ENCODE results near the gene LUC7L2.

Gene LUC7L2

GRCh38 chr7:139439375-139439774 lies 79.7 kb downstream of the LUC7L2 start:
- intact Hi-C loops (cut with DNase I; ENCODE audit: low total_unique reads), result no loop called here
- TF ChIP-seq, protein P1, sequence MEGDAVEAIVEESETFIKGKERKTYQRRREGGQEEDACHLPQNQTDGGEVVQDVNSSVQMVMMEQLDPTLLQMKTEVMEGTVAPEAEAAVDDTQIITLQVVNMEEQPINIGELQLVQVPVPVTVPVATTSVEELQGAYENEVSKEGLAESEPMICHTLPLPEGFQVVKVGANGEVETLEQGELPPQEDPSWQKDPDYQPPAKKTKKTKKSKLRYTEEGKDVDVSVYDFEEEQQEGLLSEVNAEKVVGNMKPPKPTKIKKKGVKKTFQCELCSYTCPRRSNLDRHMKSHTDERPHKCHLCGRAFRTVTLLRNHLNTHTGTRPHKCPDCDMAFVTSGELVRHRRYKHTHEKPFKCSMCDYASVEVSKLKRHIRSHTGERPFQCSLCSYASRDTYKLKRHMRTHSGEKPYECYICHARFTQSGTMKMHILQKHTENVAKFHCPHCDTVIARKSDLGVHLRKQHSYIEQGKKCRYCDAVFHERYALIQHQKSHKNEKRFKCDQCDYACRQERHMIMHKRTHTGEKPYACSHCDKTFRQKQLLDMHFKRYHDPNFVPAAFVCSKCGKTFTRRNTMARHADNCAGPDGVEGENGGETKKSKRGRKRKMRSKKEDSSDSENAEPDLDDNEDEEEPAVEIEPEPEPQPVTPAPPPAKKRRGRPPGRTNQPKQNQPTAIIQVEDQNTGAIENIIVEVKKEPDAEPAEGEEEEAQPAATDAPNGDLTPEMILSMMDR (IDR thresholded peaks at IDR 0.05), result no peak
- DNase-seq, result peak in 1 of 2 donors; percentile 39
- Histone ChIP-seq H3K27me3 (no peaks in the 10 kb centered on the region), H3K4me1 (peaks cover 0 to 13% (median 6%) of the 10 kb centered on the region in 4 donors), H3K27ac (no peak overlapping the region), H3K4me3 (no peak overlapping the region), H3K9me3 (no peaks in the 10 kb centered on the region), H3K36me3 (no peaks in the 10 kb centered on the region)

DNA sequence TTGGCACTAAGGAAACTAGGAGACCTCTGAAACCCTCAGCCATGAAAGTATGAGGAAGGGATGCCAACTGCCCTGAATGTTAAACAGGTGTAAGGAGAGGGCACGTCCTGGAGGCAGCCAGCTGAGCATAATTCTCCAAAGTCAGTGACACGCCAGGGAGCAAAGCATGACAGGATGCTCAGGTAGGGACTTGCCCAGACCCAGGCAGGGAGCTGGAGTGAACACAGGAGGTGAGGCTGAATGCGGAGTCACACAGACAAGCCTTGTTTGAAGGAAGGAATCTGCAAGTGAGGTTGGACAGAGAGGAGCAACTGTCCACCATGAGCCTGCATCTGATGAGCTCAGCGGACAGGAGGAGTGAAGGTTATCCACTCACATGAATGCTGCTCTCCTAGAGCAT lies 82.3 kb downstream of the LUC7L2 start:
- no peaks in the 10 kb centered on the region for H3K27me3 ChIP-seq
- DNase-seq, result no peak
- H3K4me3 ChIP-seq, result no peak overlapping the region
- TF ChIP-seq, protein P1 (IDR thresholded peaks at IDR 0.05), result no peak
- peaks cover 0 to 4% (median 0%) of the 10 kb centered on the region in 4 donors for H3K4me1 ChIP-seq
- no peaks in the 10 kb centered on the region for H3K36me3 ChIP-seq
- intact Hi-C loops (cut with DNase I; ENCODE audit: low total_unique reads), result no loop called here
- H3K9me3 ChIP-seq, result no peaks in the 10 kb centered on the region
- H3K27ac ChIP-seq, result no peak overlapping the region

GRCh38 chr7:139446051-139446890 lies 86.6 kb downstream of the LUC7L2 start:
- intact Hi-C loops (cut with DNase I; ENCODE audit: low total_unique reads), result no loop called here
- no peak overlapping the region for H3K4me3 ChIP-seq
- H3K9me3 ChIP-seq, result peaks cover 0 to 3% (median 0%) of the 10 kb centered on the region in 3 donors
- DNase-seq, result no peak
- H3K27me3 ChIP-seq, result no peaks in the 10 kb centered on the region
- TF ChIP-seq, protein P1 (IDR thresholded peaks at IDR 0.05), result no peak
- no peaks in the 10 kb centered on the region for H3K36me3 ChIP-seq
- H3K27ac ChIP-seq, result no peak overlapping the region
- H3K4me1 ChIP-seq, result peaks cover 0 to 4% (median 0%) of the 10 kb centered on the region in 4 donors

DNA sequence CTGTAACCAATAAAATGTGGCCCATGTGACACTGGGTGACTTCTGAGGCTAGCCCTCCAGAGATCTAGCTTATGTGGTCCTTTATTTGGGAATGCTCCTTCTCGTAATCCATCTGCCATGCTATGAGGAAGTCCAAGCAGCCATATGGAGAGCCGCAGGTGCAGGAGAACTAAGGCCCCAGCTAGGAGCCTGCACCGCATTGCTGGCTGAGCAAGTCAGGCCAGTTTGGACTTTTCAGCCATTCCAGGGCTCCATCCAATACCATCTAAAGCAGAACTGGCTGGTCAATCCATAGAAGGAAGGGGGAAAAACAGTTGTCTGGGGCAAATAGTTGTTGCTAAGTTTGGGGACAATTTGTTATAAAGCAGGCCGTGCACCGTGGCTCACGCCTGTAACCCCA lies 91.2 kb downstream of the LUC7L2 start:
- H3K4me1 ChIP-seq, result peaks cover 0 to 27% (median 16%) of the 10 kb centered on the region in 4 donors
- H3K9me3 ChIP-seq, result peaks cover 0 to 3% (median 0%) of the 10 kb centered on the region in 3 donors
- H3K4me3 ChIP-seq, result no peak overlapping the region
- H3K27me3 ChIP-seq, result no peaks in the 10 kb centered on the region
- TF ChIP-seq, protein P1 (IDR thresholded peaks at IDR 0.05), result no peak
- no peak overlapping the region for H3K27ac ChIP-seq
- no peaks in the 10 kb centered on the region for H3K36me3 ChIP-seq
- DNase-seq, result no peak
- intact Hi-C loops (cut with DNase I; ENCODE audit: low total_unique reads), result no loop called here

- TF ChIP-seq, protein P1 (IDR thresholded peaks at IDR 0.05), result no peak
- H3K4me1 ChIP-seq, result peaks cover 0 to 27% (median 16%) of the 10 kb centered on the region in 4 donors
- intact Hi-C loops (cut with DNase I; ENCODE audit: low total_unique reads), result no loop called here
- H3K9me3 ChIP-seq, result peaks cover 0 to 3% (median 0%) of the 10 kb centered on the region in 3 donors
- H3K27ac ChIP-seq, result no peak overlapping the region
- H3K27me3 ChIP-seq, result no peaks in the 10 kb centered on the region
- DNase-seq, result no peak
- H3K4me3 ChIP-seq, result no peak overlapping the region
- no peaks in the 10 kb centered on the region for H3K36me3 ChIP-seq
Measured at GRCh38 chr7:139451638-139452037, 91.9 kb downstream of the LUC7L2 start.
